ENCODE data around the gene NFATC1.

- TF ChIP-seq TAF1 (IDR thresholded peaks at IDR 0.05; ENCODE audit: borderline replicate concordance, insufficient read depth, low read length), result no peak
- no peak for TF ChIP-seq POLR2AphosphoS5 (IDR thresholded peaks at IDR 0.05; ENCODE audit: low read depth, low read length)
- TF ChIP-seq FOXP2 (optimal IDR thresholded peaks at IDR 0.05; ENCODE audit: borderline replicate concordance, extremely low read depth, extremely low read length, insufficient read depth), result no peak
- no peak for TF ChIP-seq REST (IDR thresholded peaks at IDR 0.05; ENCODE audit: insufficient read depth in 1 of 2, low read depth in 2 of 2, low read length in 2 of 2)
Measured at GRCh38 chr18:79483971-79484491, 88.3 kb downstream of the NFATC1 start.
